Spleen (tissue), 11 donors: ENCODE measurements around the gene PI16. TPM values are rescaled to one million over a fixed set of nuclear protein-coding genes. Genes with fewer than 3 reads are reported as not detected.

Experiments used
- DNase-seq: peaks from one replicate; pipeline ENCODE4 v3.0.0-alpha.2; 2020
- H3K27ac ChIP-seq, 8 donors: fragments of 200-600 bp; sonication (generic) in 7 of 8; 1 replicate in 4 of 8; 2 replicates in 4 of 8; pipeline versions ENCODE4 v1.5.0 to v1.8.0; 2016 to 2021; ENCODE audit warnings: inconsistent platforms in 4 of 8, mild to moderate bottlenecking in 4 of 8, moderate library complexity in 1 of 8
- H3K27me3 ChIP-seq, 7 donors: fragments of 200-600 bp; sonication (generic) in 6 of 7; replicated peaks in 1 of 7; 1 replicate in 4 of 7; 2 replicates in 3 of 7; pipeline versions ENCODE4 v1.5.0 to v1.8.0; 2016 to 2021; ENCODE audit warnings: inconsistent platforms in 3 of 7, mild to moderate bottlenecking in 1 of 7
- H3K36me3 ChIP-seq, 6 donors: fragments of 200-600 bp; sonication (generic) in 5 of 6; 1 replicate in 4 of 6; 2 replicates in 2 of 6; pipeline versions ENCODE4 v1.5.0 to v1.8.0; 2016 to 2021; ENCODE audit warnings: inconsistent platforms in 2 of 6
- H3K4me1 ChIP-seq, 6 donors: fragments of 200-600 bp; sonication (generic) in 5 of 6; 1 replicate in 3 of 6; 2 replicates in 3 of 6; pipeline versions ENCODE4 v1.5.0 to v1.8.0; 2016 to 2021; ENCODE audit warnings: inconsistent platforms in 3 of 6
- H3K4me3 ChIP-seq, 8 donors: fragments of 200-600 bp; sonication (generic) in 7 of 8; 1 replicate in 4 of 8; 2 replicates in 4 of 8; pipeline versions ENCODE4 v1.5.0 to v1.8.0; 2016 to 2021; ENCODE audit warnings: inconsistent platforms in 4 of 8, mild to moderate bottlenecking in 4 of 8, moderate library complexity in 2 of 8
- H3K9me3 ChIP-seq, 8 donors: fragments of 200-600 bp; sonication (generic) in 7 of 8; 1 replicate in 4 of 8; 2 replicates in 4 of 8; pipeline versions ENCODE4 v1.5.0 to v1.8.0; 2016 to 2021; ENCODE audit warnings: inconsistent platforms in 4 of 8
- POLR2A ChIP-seq, 3 donors: fragments of 450-650 bp; IDR thresholded peaks; one replicate each; pipeline ENCODE4 v1.5.1; 2017; ENCODE audit warnings: antibody characterized with exemption in 3 of 3, mild to moderate bottlenecking in 1 of 3
- POLR2AphosphoS5 ChIP-seq, 3 donors: sonication (generic); formaldehyde crosslinking; IDR thresholded peaks; one replicate each; pipeline ENCODE4 v1.5.1; 2017; ENCODE audit warnings: antibody characterized with exemption in 3 of 3
- WGBS, 5 donors: extraction: QIAGEN DNeasy Blood & Tissue Kit in 3 of 5; methylation state at CpG; one replicate each; pipeline versions ENCODE4 v1.1.5 to v1.1.7; 2013 to 2018; 5-methylcytosine and 5-hydroxymethylcytosine counted together
- intact Hi-C: fragments of 100-400 bp; cut with DNase I; formaldehyde crosslinking; loops from one replicate; pipeline ENCODE4 v1.15.0; 2023; ENCODE audit warnings: low total_unique reads
- polyA plus RNA-seq, 3 donors: library from polyadenylated mRNA; stranded (reverse); fragments of 200-250 nt; gene quantifications; one replicate each; pipeline ENCODE4 v1.2.1, GENCODE V29; 2013
- total RNA-seq, 7 donors: library from RNA; depleted of rRNA in 3 of 7; stranded (reverse); fragments of >200 nt in 3 of 7; fragmentation: NEBNext Ultra II Directional in 4 of 7; extraction: Animal tissue kit (Norgen Biotek cat#: 25700) in 4 of 7; gene quantifications; one replicate each; pipeline versions ENCODE4 v1.1.0 to v1.2.1, GENCODE V29; 2016 to 2021
- TF ChIP-seq, protein P1 (sequence below), 11 experiments: fragments of 200-600 bp in 7 of 11; fragments of 450-650 bp in 4 of 11; sonication (generic) in 4 of 11; IDR thresholded peaks in 8 of 11; conservative IDR thresholded peaks in 3 of 11; 1 replicate in 7 of 11; 2 replicates in 4 of 11; pipeline versions ENCODE4 v1.4.0 to v1.8.0; 2016 to 2021; ENCODE audit warnings: antibody characterized with exemption in 11 of 11, inconsistent platforms in 4 of 11, mild to moderate bottlenecking in 1 of 11
- donor health status: healthy with polysubstance abuse.
- donor health status: DM: no; HTN: no; CAD: no; lungs with moderate emphysema.
- donor health status: DM: no; HTN: no; CAD: no.
- donor health status: Bipolar disorder and iron deficiency.
- donor health status: healthy.
- donor health status: DM: no; HTN: no; CAD: no.
- donor health status: DM: yes; HTN: yes; CAD: no.

The PI16 gene
- total and polyA plus RNA-seq, 10 donors, result 0.94 to 7.3 (median 1.6) TPM; not detected in 1

DNA sequence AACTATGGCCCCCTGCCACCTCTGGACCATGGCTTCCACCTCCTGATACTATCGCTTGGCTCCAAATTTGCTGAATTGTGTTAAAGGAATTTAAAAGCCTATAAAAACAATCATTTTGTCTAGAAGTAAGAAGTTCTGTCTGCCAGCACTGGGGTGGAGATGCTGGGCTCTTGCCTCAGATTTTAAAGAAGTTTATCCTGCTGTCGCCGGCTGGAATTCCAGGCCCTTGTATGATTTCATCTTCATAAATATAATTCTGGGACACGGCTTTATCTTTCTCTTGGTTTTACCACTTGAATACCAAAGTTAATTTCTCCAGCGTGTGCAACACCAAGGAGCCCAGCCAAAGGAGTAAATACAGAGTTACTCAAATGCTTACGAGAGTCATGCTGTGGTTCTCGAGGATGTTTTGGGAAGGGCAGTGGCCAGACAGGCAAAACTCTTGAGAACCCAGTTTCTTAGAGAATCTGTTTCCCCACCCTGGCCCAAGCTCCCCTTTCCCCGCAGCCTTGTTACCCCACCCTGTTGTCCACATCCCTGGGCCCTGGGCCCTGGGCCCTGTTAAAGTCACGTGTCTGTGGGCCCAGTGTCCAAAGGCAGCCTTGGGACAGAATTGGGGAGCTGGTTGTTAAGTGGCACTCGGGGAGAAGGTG lies 36.9 kb upstream of the PI16 start:
- DNase-seq, result no peak
- no peaks in the 10 kb centered on the region for H3K27me3 ChIP-seq
- peaks cover 0 to 100% (median 75%) of the 10 kb centered on the region in 6 donors for H3K36me3 ChIP-seq
- H3K9me3 ChIP-seq, result no peaks in the 10 kb centered on the region
- H3K4me3 ChIP-seq, result no peak overlapping the region
- intact Hi-C loops, result no loop called here
- TF ChIP-seq POLR2AphosphoS5 (IDR thresholded peaks at IDR 0.05) (no peak), POLR2A (IDR thresholded peaks at IDR 0.05) (no peak)
- TF ChIP-seq, protein P1, sequence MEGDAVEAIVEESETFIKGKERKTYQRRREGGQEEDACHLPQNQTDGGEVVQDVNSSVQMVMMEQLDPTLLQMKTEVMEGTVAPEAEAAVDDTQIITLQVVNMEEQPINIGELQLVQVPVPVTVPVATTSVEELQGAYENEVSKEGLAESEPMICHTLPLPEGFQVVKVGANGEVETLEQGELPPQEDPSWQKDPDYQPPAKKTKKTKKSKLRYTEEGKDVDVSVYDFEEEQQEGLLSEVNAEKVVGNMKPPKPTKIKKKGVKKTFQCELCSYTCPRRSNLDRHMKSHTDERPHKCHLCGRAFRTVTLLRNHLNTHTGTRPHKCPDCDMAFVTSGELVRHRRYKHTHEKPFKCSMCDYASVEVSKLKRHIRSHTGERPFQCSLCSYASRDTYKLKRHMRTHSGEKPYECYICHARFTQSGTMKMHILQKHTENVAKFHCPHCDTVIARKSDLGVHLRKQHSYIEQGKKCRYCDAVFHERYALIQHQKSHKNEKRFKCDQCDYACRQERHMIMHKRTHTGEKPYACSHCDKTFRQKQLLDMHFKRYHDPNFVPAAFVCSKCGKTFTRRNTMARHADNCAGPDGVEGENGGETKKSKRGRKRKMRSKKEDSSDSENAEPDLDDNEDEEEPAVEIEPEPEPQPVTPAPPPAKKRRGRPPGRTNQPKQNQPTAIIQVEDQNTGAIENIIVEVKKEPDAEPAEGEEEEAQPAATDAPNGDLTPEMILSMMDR (IDR thresholded peaks at IDR 0.05 in 8 of 11, conservative IDR thresholded peaks at IDR 0.05 in 3 of 11), result no peak
- H3K4me1 ChIP-seq, result peaks cover 0 to 26% (median 12%) of the 10 kb centered on the region in 6 donors
- WGBS, 5 donors, result 86 to 97% (median 94%) methylated on average over 10 of the region's 10 CpGs
- no peak overlapping the region for H3K27ac ChIP-seq

DNA sequence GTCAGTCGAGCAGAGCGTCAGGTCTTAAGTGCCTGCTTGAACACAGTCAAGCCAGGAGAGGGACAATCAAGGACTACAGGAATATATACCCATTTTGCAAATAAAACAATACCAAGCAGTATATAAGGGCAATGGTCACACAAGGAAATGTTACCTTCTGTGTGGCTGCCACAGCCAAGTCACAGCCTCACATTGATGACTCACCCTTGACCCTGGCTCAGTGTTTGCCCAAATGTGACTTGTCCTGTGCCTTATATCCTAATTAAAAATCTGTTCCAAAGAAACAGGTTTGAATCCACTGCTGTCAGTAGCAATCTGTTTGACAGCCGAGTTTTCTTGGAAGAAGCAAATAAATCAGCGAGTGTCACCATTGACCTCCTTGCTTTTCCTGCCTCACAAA lies 34.5 kb upstream of the PI16 start:
- WGBS, 5 donors, result 92 to 97% (median 94%) methylated on average over 4 of the region's 4 CpGs
- Histone ChIP-seq H3K27ac (peak overlapping the region in 2 of 8 donors; percentile 8 to 36), H3K27me3 (no peaks in the 10 kb centered on the region), H3K4me1 (peaks cover 0 to 2% (median 0%) of the 10 kb centered on the region in 6 donors), H3K4me3 (no peak overlapping the region), H3K36me3 (peaks cover 0 to 100% (median 87%) of the 10 kb centered on the region in 6 donors), H3K9me3 (no peaks in the 10 kb centered on the region)
- intact Hi-C loops, result no loop called here
- TF ChIP-seq POLR2A (IDR thresholded peaks at IDR 0.05) (no peak), POLR2AphosphoS5 (IDR thresholded peaks at IDR 0.05) (no peak)
- TF ChIP-seq, protein P1 (IDR thresholded peaks at IDR 0.05 in 8 of 11, conservative IDR thresholded peaks at IDR 0.05 in 3 of 11), result no peak
- DNase-seq, result no peak

DNA sequence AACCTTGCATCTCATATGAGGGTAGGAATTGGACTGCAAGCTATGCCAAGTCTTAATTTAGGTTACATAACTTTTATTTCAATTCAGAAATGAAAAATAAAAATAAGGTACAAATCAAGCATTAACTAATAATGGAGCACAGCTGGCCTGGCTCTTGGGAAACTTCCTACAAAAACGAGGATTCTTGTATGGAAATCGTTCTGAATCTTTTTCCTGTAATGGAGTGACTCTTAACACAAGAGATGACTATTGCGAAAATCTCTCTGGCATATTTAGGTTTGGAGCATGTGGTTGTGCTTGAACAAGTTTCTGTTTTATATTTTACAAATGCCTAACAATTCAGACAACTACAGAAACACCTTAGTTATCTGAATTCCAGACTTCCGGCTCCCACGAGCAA lies 34.0 kb upstream of the PI16 start:
- intact Hi-C loops, result no loop called here
- WGBS, 5 donors, result 74 to 89% (median 78%) methylated on average over 5 of the region's 5 CpGs
- Histone ChIP-seq H3K4me1 (no peaks in the 10 kb centered on the region), H3K36me3 (peaks cover 0 to 100% (median 86%) of the 10 kb centered on the region in 6 donors), H3K27ac (peak overlapping the region in 2 of 8 donors; percentile 8 to 36), H3K9me3 (no peaks in the 10 kb centered on the region), H3K27me3 (no peaks in the 10 kb centered on the region), H3K4me3 (no peak overlapping the region)
- no peak for TF ChIP-seq POLR2AphosphoS5 (IDR thresholded peaks at IDR 0.05)
- TF ChIP-seq POLR2A (IDR thresholded peaks at IDR 0.05), result no peak
- TF ChIP-seq, protein P1 (IDR thresholded peaks at IDR 0.05 in 8 of 11, conservative IDR thresholded peaks at IDR 0.05 in 3 of 11), result no peak
- DNase-seq, result no peak

DNA sequence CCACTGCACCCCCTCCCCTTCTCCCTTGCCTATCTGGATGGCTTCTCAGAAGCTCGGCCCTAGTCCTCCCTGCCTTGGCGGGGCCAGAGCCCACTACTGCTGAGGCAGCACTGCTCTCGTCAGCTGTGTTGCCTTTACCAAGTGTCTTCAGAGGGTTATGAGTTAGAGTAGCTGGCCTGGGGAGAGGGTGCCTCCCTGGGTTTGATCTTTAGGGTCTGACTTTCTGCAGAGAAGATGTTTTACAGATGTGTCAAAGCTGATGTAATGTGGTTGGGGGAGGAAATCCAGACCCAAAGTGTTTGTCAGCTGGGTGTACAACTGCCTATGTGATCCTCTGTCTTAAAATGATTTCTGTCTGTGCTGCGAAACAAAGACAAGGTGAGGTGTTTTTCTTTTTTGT lies 30.4 kb upstream of the PI16 start:
- H3K9me3 ChIP-seq, result no peaks in the 10 kb centered on the region
- H3K27ac ChIP-seq, result no peak overlapping the region
- peaks cover 0 to 2% (median 0%) of the 10 kb centered on the region in 6 donors for H3K4me1 ChIP-seq
- H3K27me3 ChIP-seq, result no peaks in the 10 kb centered on the region
- intact Hi-C loops, result no loop called here
- TF ChIP-seq POLR2AphosphoS5 (IDR thresholded peaks at IDR 0.05) (no peak), POLR2A (IDR thresholded peaks at IDR 0.05) (no peak)
- TF ChIP-seq, protein P1 (IDR thresholded peaks at IDR 0.05 in 8 of 11, conservative IDR thresholded peaks at IDR 0.05 in 3 of 11), result no peak
- WGBS, 5 donors, result 82 to 94% (median 88%) methylated on average over 4 of the region's 4 CpGs
- peaks cover 0 to 97% (median 56%) of the 10 kb centered on the region in 6 donors for H3K36me3 ChIP-seq
- DNase-seq, result no peak
- H3K4me3 ChIP-seq, result no peak overlapping the region
